SK-N-SH (cell line): ENCODE data around the gene ZNRD2. TPM values are rescaled to one million over a fixed set of nuclear protein-coding genes. Genes with fewer than 3 reads are reported as not detected.
A peak's percentile ranks its signal among the peaks of the same experiment; 100 is the strongest.

Experiments used
- CTCF ChIA-PET: fragments of 300-600, 350-600 bp; formaldehyde crosslinking; extraction: SDS; loops from one replicate; lab custom pipeline; 2021; lab: Yijun Ruan, JAX
- POLR2A ChIA-PET: fragments of 350-600 bp; sonication (Branson Sonifier 250); formaldehyde crosslinking; extraction: SDS; loops from one replicate; lab custom pipeline; 2020; ENCODE audit warnings: antibody characterized with exemption, inconsistent platforms; lab: Yijun Ruan, JAX
- DNase-seq: peaks from one replicate; pipeline ENCODE4 v3.0.0; 2012
- H2AFZ ChIP-seq: fragments of 200-600 bp; sonication (generic); 2 replicates; pipeline ENCODE4 v1.8.1; 2016; ENCODE audit warnings: antibody characterized with exemption, mild to moderate bottlenecking, low read depth
- H3F3A ChIP-seq: fragments of 200-600 bp; sonication (generic); replicated peaks from 2 replicates; pipeline ENCODE3; 2016; ENCODE audit warnings: antibody characterized with exemption, mild to moderate bottlenecking; ENCODE audit not compliant: insufficient read depth
- H3K27ac ChIP-seq, 2 experiments: fragments of 200-500 bp in 1 of 2; fragments of 200-600 bp in 1 of 2; sonication (Bioruptor generic) in 1 of 2; sonication (generic), shearing (Covaris generic) in 1 of 2; 2 replicates each; pipeline versions ENCODE4 v1.5.1 to v1.6.1; 2014 to 2016; ENCODE audit warnings: low read depth in 2 of 2, inconsistent platforms in 1 of 2, low read length in 1 of 2, mild to moderate bottlenecking in 1 of 2, mixed read lengths in 1 of 2
- H3K27me3 ChIP-seq: fragments of 200-600 bp; sonication (generic), shearing (Covaris generic); 2 replicates; pipeline ENCODE4 v1.6.1; 2016; ENCODE audit warnings: mixed run types; ENCODE audit not compliant: insufficient read depth
- H3K36me3 ChIP-seq, 2 experiments: fragments of 200-500 bp in 1 of 2; fragments of 200-600 bp in 1 of 2; sonication (Bioruptor generic) in 1 of 2; sonication (generic) in 1 of 2; replicated peaks in 1 of 2; 2 replicates each; pipeline versions ENCODE3 to v1.5.1; 2014 to 2016; ENCODE audit warnings: low read length in 1 of 2, mild to moderate bottlenecking in 1 of 2; ENCODE audit not compliant: insufficient read depth in 2 of 2, control insufficient read depth in 1 of 2
- H3K4me1 ChIP-seq, 2 experiments: fragments of 200-500 bp in 1 of 2; fragments of 200-600 bp in 1 of 2; sonication (Bioruptor generic) in 1 of 2; sonication (generic), shearing (Covaris generic) in 1 of 2; 2 replicates each; pipeline versions ENCODE4 v1.5.1 to v1.6.1; 2014 to 2016; ENCODE audit warnings: low read depth in 1 of 2, low read length in 1 of 2, mixed run types in 1 of 2; ENCODE audit not compliant: insufficient read depth in 2 of 2, control insufficient read depth in 1 of 2
- H3K4me2 ChIP-seq: fragments of 200-600 bp; sonication (generic), shearing (Covaris generic); 2 replicates; pipeline ENCODE4 v1.6.1; 2017; ENCODE audit warnings: mixed run types
- H3K4me3 ChIP-seq, 2 experiments: fragments of 200-500 bp in 1 of 2; fragments of 200-600 bp in 1 of 2; sonication (Bioruptor generic) in 1 of 2; sonication (generic), shearing (Covaris generic) in 1 of 2; 2 replicates each; pipeline versions ENCODE4 v1.5.1 to v1.8.1; 2014 to 2016; ENCODE audit warnings: low read depth in 2 of 2, inconsistent platforms in 1 of 2, low read length in 1 of 2, mild to moderate bottlenecking in 1 of 2, mixed read lengths in 1 of 2, moderate library complexity in 1 of 2
- H3K79me2 ChIP-seq: fragments of 200-600 bp; sonication (generic); 2 replicates; pipeline ENCODE4 v1.8.1; 2017; ENCODE audit warnings: mild to moderate bottlenecking; ENCODE audit not compliant: insufficient read depth
- H3K9ac ChIP-seq: fragments of 200-600 bp; sonication (generic); 2 replicates; pipeline ENCODE4 v1.6.1; 2017; ENCODE audit warnings: mixed run types
- H3K9me2 ChIP-seq: fragments of 200-600 bp; sonication (generic); 2 replicates; pipeline ENCODE4 v1.6.1; 2017; ENCODE audit warnings: mixed run types
- H3K9me3 ChIP-seq: fragments of 200-600 bp; sonication (generic); 2 replicates; pipeline ENCODE4 v1.6.1; 2017; ENCODE audit warnings: mixed run types, mild to moderate bottlenecking, moderate library complexity
- H4K20me1 ChIP-seq: fragments of 200-600 bp; sonication (generic); 2 replicates; pipeline ENCODE4 v1.6.1; 2017; ENCODE audit warnings: mild to moderate bottlenecking, mixed run types; ENCODE audit not compliant: insufficient read depth
- CHD2 ChIP-seq: fragments of 150-350 bp; IDR thresholded peaks from 2 replicates; pipeline ENCODE4 v1.6.1; 2018; ENCODE audit warnings: low read length; ENCODE audit not compliant: partially characterized antibody
- EZH2phosphoT487 ChIP-seq: fragments of 200-600 bp; sonication (generic); IDR thresholded peaks from 2 replicates; pipeline ENCODE4 v1.6.1; 2017; ENCODE audit warnings: low read depth, mixed run types, mild to moderate bottlenecking, antibody characterized with exemption, moderate library complexity, borderline replicate concordance
- FOXJ3 ChIP-seq: sonication (generic); formaldehyde crosslinking; IDR thresholded peaks from 2 replicates; pipeline ENCODE4 v1.5.1; 2020; ENCODE audit warnings: mild to moderate bottlenecking, missing genetic modification reagents
- GABPA ChIP-seq: IDR thresholded peaks from 2 replicates; pipeline ENCODE4 v1.4.0; 2012; ENCODE audit warnings: low read depth, mild to moderate bottlenecking
- MAX ChIP-seq: IDR thresholded peaks from 2 replicates; pipeline ENCODE4 v1.4.0; 2012; ENCODE audit warnings: low read depth
- MEF2A ChIP-seq: IDR thresholded peaks from 2 replicates; pipeline ENCODE4 v1.4.0; 2012; ENCODE audit warnings: low read depth, borderline replicate concordance
- MXI1 ChIP-seq: IDR thresholded peaks from 2 replicates; pipeline ENCODE4 v1.6.1; 2012; ENCODE audit warnings: mild to moderate bottlenecking, low read depth, low read length, improper control_type of control experiment
- NFIC ChIP-seq: IDR thresholded peaks from 2 replicates; pipeline ENCODE4 v1.4.0; 2012; ENCODE audit warnings: borderline replicate concordance
- NRF1 ChIP-seq: IDR thresholded peaks from 2 replicates; pipeline ENCODE4 v1.6.1; 2012; ENCODE audit warnings: low read depth, mild to moderate bottlenecking, low read length
- RAD21 ChIP-seq: IDR thresholded peaks from 2 replicates; pipeline ENCODE4 v1.6.1; 2012; ENCODE audit warnings: mild to moderate bottlenecking, low read length
- RFX5 ChIP-seq: IDR thresholded peaks from 2 replicates; pipeline ENCODE4 v1.6.1; 2012; ENCODE audit warnings: mild to moderate bottlenecking, improper control_type of control experiment, low read length
- SIN3A ChIP-seq: IDR thresholded peaks from 2 replicates; pipeline ENCODE4 v1.6.1; 2012; ENCODE audit warnings: low read depth, mild to moderate bottlenecking, low read length, moderate library complexity, borderline replicate concordance
- SMC3 ChIP-seq: IDR thresholded peaks from 2 replicates; pipeline ENCODE4 v1.6.1; 2012; ENCODE audit warnings: low read depth, low read length, improper control_type of control experiment
- USF1 ChIP-seq: IDR thresholded peaks from 2 replicates; pipeline ENCODE4 v1.4.0; 2012; ENCODE audit warnings: low read depth, borderline replicate concordance
- USF2 ChIP-seq: fragments of 150-350 bp; IDR thresholded peaks from 2 replicates; pipeline ENCODE4 v1.6.1; 2017; ENCODE audit warnings: antibody characterized with exemption, low read length, low read depth, borderline replicate concordance
- ZBTB33 ChIP-seq: IDR thresholded peaks from 2 replicates; pipeline ENCODE4 v1.4.0; 2012; ENCODE audit warnings: low read depth, borderline replicate concordance
- WGBS: methylation state at CpG from one replicate; pipeline ENCODE4 v1.1.6; 2017; ENCODE audit warnings: low lambda C conversion rate; 5-methylcytosine and 5-hydroxymethylcytosine counted together
- polyA plus RNA-seq, 3 experiments: library from polyadenylated mRNA; depleted of rRNA; stranded (reverse); fragments of >200 nt; gene quantifications; 2 replicates each; pipeline ENCODE4 v1.2.3, GENCODE V29; 2012
- TF ChIP-seq, protein P1 (sequence below): fragments of 200-600 bp; sonication (generic); IDR thresholded peaks from 2 replicates; pipeline ENCODE4 v1.6.1; 2017; ENCODE audit warnings: antibody characterized with exemption, mild to moderate bottlenecking, moderate library complexity
- TF ChIP-seq, protein P2 (sequence below): IDR thresholded peaks from 2 replicates; pipeline ENCODE4; 2012

The ZNRD2 gene
- polyA plus RNA-seq, 1 of the 3 experiments (the other 2 are of a cell fraction): 78.1 TPM

- Histone ChIP-seq H3K9me3 (no peaks in the 10 kb centered on the region), H3F3A (peaks cover 9% of the 10 kb centered on the region), H3K27me3 (no peaks in the 10 kb centered on the region), H3K4me2 (no peak overlapping the region), H3K4me3 (no peak overlapping the region; a peak in 1 of 4 replicates), H3K27ac (peak overlapping the region in 1 of 2 experiments; percentile 25; a peak in 1 of 4 replicates), H4K20me1 (no peaks in the 10 kb centered on the region), H3K9me2 (no peaks in the 10 kb centered on the region), H3K36me3 (peaks cover 12 to 30% of the 10 kb centered on the region in 2 experiments), H2AFZ (no peak overlapping the region), H3K4me1 (peaks cover 0 to 12% of the 10 kb centered on the region in 2 experiments; a peak in 1 of 4 replicates), H3K79me2 (no peaks in the 10 kb centered on the region), H3K9ac (no peak overlapping the region)
- WGBS: 87% methylated on average over 18 of the region's 26 CpGs
- CTCF ChIA-PET: interaction anchor here (0.8 to 12.8 kb wide), 27 partner anchors 8 to 426 kb away, joined by 3 to 216 read pairs (median 4); partner anchors contain the start of genes EHBP1L1, FAM89B, LTBP3 and MAP3K11
- no peak for TF ChIP-seq USF2
- TF ChIP-seq FOXJ3: no peak
- peak; percentile 50 for TF ChIP-seq SMC3
- no peak for TF ChIP-seq MEF2A
- TF ChIP-seq GABPA: no peak
- no peak for TF ChIP-seq MAX
- no peak for TF ChIP-seq NRF1
- peak; percentile 99 for TF ChIP-seq MXI1
- no peak for TF ChIP-seq ZBTB33
- TF ChIP-seq SIN3A: no peak
- TF ChIP-seq, protein P1, sequence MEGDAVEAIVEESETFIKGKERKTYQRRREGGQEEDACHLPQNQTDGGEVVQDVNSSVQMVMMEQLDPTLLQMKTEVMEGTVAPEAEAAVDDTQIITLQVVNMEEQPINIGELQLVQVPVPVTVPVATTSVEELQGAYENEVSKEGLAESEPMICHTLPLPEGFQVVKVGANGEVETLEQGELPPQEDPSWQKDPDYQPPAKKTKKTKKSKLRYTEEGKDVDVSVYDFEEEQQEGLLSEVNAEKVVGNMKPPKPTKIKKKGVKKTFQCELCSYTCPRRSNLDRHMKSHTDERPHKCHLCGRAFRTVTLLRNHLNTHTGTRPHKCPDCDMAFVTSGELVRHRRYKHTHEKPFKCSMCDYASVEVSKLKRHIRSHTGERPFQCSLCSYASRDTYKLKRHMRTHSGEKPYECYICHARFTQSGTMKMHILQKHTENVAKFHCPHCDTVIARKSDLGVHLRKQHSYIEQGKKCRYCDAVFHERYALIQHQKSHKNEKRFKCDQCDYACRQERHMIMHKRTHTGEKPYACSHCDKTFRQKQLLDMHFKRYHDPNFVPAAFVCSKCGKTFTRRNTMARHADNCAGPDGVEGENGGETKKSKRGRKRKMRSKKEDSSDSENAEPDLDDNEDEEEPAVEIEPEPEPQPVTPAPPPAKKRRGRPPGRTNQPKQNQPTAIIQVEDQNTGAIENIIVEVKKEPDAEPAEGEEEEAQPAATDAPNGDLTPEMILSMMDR: peak; percentile 68
- peak; percentile 42 for TF ChIP-seq RAD21
- TF ChIP-seq USF1: no peak
- no peak for TF ChIP-seq CHD2
- no peak for TF ChIP-seq RFX5
- TF ChIP-seq, protein P2, sequence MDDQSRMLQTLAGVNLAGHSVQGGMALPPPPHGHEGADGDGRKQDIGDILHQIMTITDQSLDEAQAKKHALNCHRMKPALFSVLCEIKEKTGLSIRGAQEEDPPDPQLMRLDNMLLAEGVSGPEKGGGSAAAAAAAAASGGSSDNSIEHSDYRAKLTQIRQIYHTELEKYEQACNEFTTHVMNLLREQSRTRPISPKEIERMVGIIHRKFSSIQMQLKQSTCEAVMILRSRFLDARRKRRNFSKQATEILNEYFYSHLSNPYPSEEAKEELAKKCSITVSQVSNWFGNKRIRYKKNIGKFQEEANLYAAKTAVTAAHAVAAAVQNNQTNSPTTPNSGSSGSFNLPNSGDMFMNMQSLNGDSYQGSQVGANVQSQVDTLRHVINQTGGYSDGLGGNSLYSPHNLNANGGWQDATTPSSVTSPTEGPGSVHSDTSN: no peak
- TF ChIP-seq NFIC: no peak
- no peak for TF ChIP-seq EZH2phosphoT487
- POLR2A ChIA-PET: interaction anchor here (0.6 to 3.1 kb wide), 9 partner anchors 11 to 85 kb away, joined by 3 to 15 read pairs (median 4); partner anchors contain the start of genes EHBP1L1, FAM89B, PCNX3 and ZNRD2
- peak; percentile 84 for DNase-seq
These were observed 23.5 kb downstream of the ZNRD2 start for GRCh38 chr11:65593518-65594414.
